ENCODE results near the gene ZNF609. TPM values are rescaled to one million over a fixed set of nuclear protein-coding genes. Genes with fewer than 3 reads are reported as not detected.

The ZNF609 gene
- total RNA-seq, 1 donor from 2014 or later: 16.0 TPM

GRCh38 chr15:64459066-64459781 lies 1.2 kb upstream of the ZNF609 start:
- DNase-seq (ENCODE audit: low spot score in 2 of 2): peak in 1 of 2 donors; percentile 18
- Histone ChIP-seq H3K27ac (peak overlapping the region in 1 of 2 donors; percentile 41), H3K36me3 (peaks cover 5 to 7% of the 10 kb centered on the region in 2 donors), H3K27me3 (no peaks in the 10 kb centered on the region), H3K4me3 (no peak overlapping the region), H3K4me1 (peaks cover 4 to 26% of the 10 kb centered on the region in 2 donors), H3K9me3 (no peaks in the 10 kb centered on the region)
- intact Hi-C loops (cut with DNase I): no loop called here
- TF ChIP-seq CTCF (IDR thresholded peaks at IDR 0.05): no peak

GRCh38 chr15:64460724-64461720 lies 644 bp downstream of the ZNF609 start:
- H3K27me3 ChIP-seq: no peaks in the 10 kb centered on the region
- intact Hi-C loops (cut with DNase I): loop anchor here (1.0 to 2.0 kb wide), 3 partner anchors 74 to 956 kb away; partner anchors contain the start of genes PPIB, TRIP4 and USP3
- peak in 1 of 2 donors; percentile 69 for DNase-seq (ENCODE audit: low spot score in 2 of 2)
- H3K4me3 ChIP-seq: peak overlapping the region; percentile 97 to 98
- no peaks in the 10 kb centered on the region for H3K36me3 ChIP-seq
- peak overlapping the region; percentile 83 to 93 for H3K27ac ChIP-seq
- TF ChIP-seq CTCF (IDR thresholded peaks at IDR 0.05): no peak
- H3K9me3 ChIP-seq: no peaks in the 10 kb centered on the region
- H3K4me1 ChIP-seq: peaks cover 4 to 30% of the 10 kb centered on the region in 2 donors

GRCh38 chr15:64461721-64462162 lies 1.4 kb downstream of the ZNF609 start:
- DNase-seq (ENCODE audit: low spot score in 2 of 2): no peak
- peaks cover 4 to 30% of the 10 kb centered on the region in 2 donors for H3K4me1 ChIP-seq
- TF ChIP-seq CTCF (IDR thresholded peaks at IDR 0.05): no peak
- H3K27ac ChIP-seq: peak overlapping the region; percentile 83 to 93
- intact Hi-C loops (cut with DNase I): loop anchor here (2.0 kb wide), 2 partner anchors 299 to 957 kb away; partner anchors contain the start of genes PPIB and USP3
- H3K4me3 ChIP-seq: peak overlapping the region; percentile 97 to 98
- H3K27me3 ChIP-seq: no peaks in the 10 kb centered on the region
- H3K36me3 ChIP-seq: no peaks in the 10 kb centered on the region
- H3K9me3 ChIP-seq: no peaks in the 10 kb centered on the region

GRCh38 chr15:64462492-64462891 lies 2.1 kb downstream of the ZNF609 start:
- no peak for TF ChIP-seq CTCF (IDR thresholded peaks at IDR 0.05)
- H3K9me3 ChIP-seq: no peaks in the 10 kb centered on the region
- H3K27me3 ChIP-seq: no peaks in the 10 kb centered on the region
- intact Hi-C loops (cut with DNase I): no loop called here
- no peaks in the 10 kb centered on the region for H3K36me3 ChIP-seq
- peak overlapping the region in 1 of 2 donors; percentile 97 for H3K4me3 ChIP-seq
- peaks cover 4 to 34% of the 10 kb centered on the region in 2 donors for H3K4me1 ChIP-seq
- H3K27ac ChIP-seq: peak overlapping the region in 1 of 2 donors; percentile 83
- DNase-seq (ENCODE audit: low spot score in 2 of 2): no peak

GRCh38 chr15:64464276-64465005 lies 4.1 kb downstream of the ZNF609 start:
- H3K27me3 ChIP-seq: no peaks in the 10 kb centered on the region
- H3K4me1 ChIP-seq: peaks cover 4 to 34% of the 10 kb centered on the region in 2 donors
- no peaks in the 10 kb centered on the region for H3K9me3 ChIP-seq
- no peak for DNase-seq (ENCODE audit: low spot score in 2 of 2)
- no peaks in the 10 kb centered on the region for H3K36me3 ChIP-seq
- TF ChIP-seq CTCF (IDR thresholded peaks at IDR 0.05): no peak
- intact Hi-C loops (cut with DNase I): no loop called here
- no peak overlapping the region for H3K27ac ChIP-seq
- no peak overlapping the region for H3K4me3 ChIP-seq

Data from ascending aorta (tissue), 2 donors.